HG03442 (cell line): Measurements from ENCODE around the gene TMEM129.

ENCODE experiments used
- ATAC-seq: cut with Tn5 transposase; IDR thresholded peaks from one replicate; pipeline ENCODE4 v1.9.1; 2021; ENCODE audit warnings: mild to moderate bottlenecking, moderate library complexity; ENCODE audit not compliant: unreplicated experiment

Gene TMEM129

GRCh38 chr4:1745165-1745564 lies 24.0 kb upstream of the TMEM129 start:
- ATAC-seq = no peak

GRCh38 chr4:1744552-1744951 lies 23.4 kb upstream of the TMEM129 start:
- ATAC-seq = no peak

- ATAC-seq = no peak
Measured at GRCh38 chr4:1743975-1744374, 22.9 kb upstream of the TMEM129 start.

- no peak for ATAC-seq
Measured at GRCh38 chr4:1743551-1743950, 22.4 kb upstream of the TMEM129 start.

GRCh38 chr4:1741208-1741607 lies 20.1 kb upstream of the TMEM129 start:
- ATAC-seq = no peak

- no peak for ATAC-seq
Measured at GRCh38 chr4:1740021-1740545, 19.0 kb upstream of the TMEM129 start.

- no peak for ATAC-seq
Measured at GRCh38 chr4:1739358-1739757, 18.2 kb upstream of the TMEM129 start.

GRCh38 chr4:1738410-1738809 lies 17.3 kb upstream of the TMEM129 start:
- no peak for ATAC-seq

- ATAC-seq = no peak
Measured at GRCh38 chr4:1737666-1738065, 16.5 kb upstream of the TMEM129 start.

- ATAC-seq = no peak
Measured at GRCh38 chr4:1736812-1737211, 15.7 kb upstream of the TMEM129 start.

- ATAC-seq = no peak
Measured at GRCh38 chr4:1735215-1735614, 14.1 kb upstream of the TMEM129 start.

GRCh38 chr4:1732911-1733310 lies 11.8 kb upstream of the TMEM129 start:
- no peak for ATAC-seq

- no peak for ATAC-seq
Measured at GRCh38 chr4:1731180-1731579, 10.1 kb upstream of the TMEM129 start.

- no peak for ATAC-seq
Measured at GRCh38 chr4:1730532-1731135, 9.5 kb upstream of the TMEM129 start.

- no peak for ATAC-seq
Measured at GRCh38 chr4:1728061-1728980, 7.2 kb upstream of the TMEM129 start.

GRCh38 chr4:1727117-1728031 lies 6.3 kb upstream of the TMEM129 start:
- no peak for ATAC-seq

GRCh38 chr4:1726146-1726934 lies 5.2 kb upstream of the TMEM129 start:
- ATAC-seq = no peak

GRCh38 chr4:1725521-1725920 lies 4.4 kb upstream of the TMEM129 start:
- no peak for ATAC-seq

- ATAC-seq = no peak
Measured at GRCh38 chr4:1723131-1723801, 2.1 kb upstream of the TMEM129 start.
